CD8-positive, alpha-beta memory T cell (primary cell): ENCODE results near the gene RPL10. TPM values are rescaled to one million over a fixed set of nuclear protein-coding genes. Genes with fewer than 3 reads are reported as not detected.

Experiments
- CTCF ChIA-PET: fragments of 350-600 bp; sonication (Branson Sonifier 250); formaldehyde crosslinking; loops from one replicate; lab custom pipeline; 2021; ENCODE audit warnings: antibody characterized with exemption; lab: Charles Lee
- POLR2A ChIA-PET: fragments of 350-600 bp; sonication (Branson Sonifier 250); formaldehyde crosslinking; loops from one replicate; lab custom pipeline; 2021; ENCODE audit warnings: antibody characterized with exemption; lab: Charles Lee
- DNase-seq, 5 donors: peaks; one replicate each; pipeline versions ENCODE4 v3.0.0 to v3.0.0-alpha.2; 2020 to 2022; ENCODE audit warnings: mixed read lengths in 1 of 5
- H3K27ac ChIP-seq: one replicate; pipeline ENCODE4 v1.7.0; 2013; ENCODE audit warnings: low read depth, mild to moderate bottlenecking, low read length, moderate library complexity
- H3K27me3 ChIP-seq: 2 replicates; pipeline ENCODE4 v1.7.0; 2013; ENCODE audit warnings: low read length, mild to moderate bottlenecking; ENCODE audit not compliant: insufficient read depth, poor library complexity, severe bottlenecking
- H3K36me3 ChIP-seq: 2 replicates; pipeline ENCODE4 v1.7.0; 2013; ENCODE audit warnings: mild to moderate bottlenecking, low read length, moderate library complexity; ENCODE audit not compliant: insufficient read depth
- H3K4me1 ChIP-seq: 2 replicates; pipeline ENCODE4 v1.7.0; 2013; ENCODE audit warnings: mild to moderate bottlenecking, low read length, moderate library complexity; ENCODE audit not compliant: insufficient read depth
- H3K4me3 ChIP-seq: 2 replicates; pipeline ENCODE4 v1.7.0; 2013; ENCODE audit warnings: mild to moderate bottlenecking, low read length
- H3K9me3 ChIP-seq: 2 replicates; pipeline ENCODE4 v1.7.0; 2013; ENCODE audit warnings: mild to moderate bottlenecking, low read length
- H3K27ac Mint-ChIP-seq, 8 donors: one replicate each; pipeline ENCODE4 v1.8.0; 2020 to 2021; ENCODE audit warnings: mixed read lengths in 8 of 8, mild to moderate bottlenecking in 6 of 8, inconsistent platforms in 3 of 8, moderate library complexity in 3 of 8
- H3K27me3 Mint-ChIP-seq, 2 donors: one replicate each; pipeline ENCODE4 v1.8.0; 2020 to 2021; ENCODE audit warnings: mixed read lengths in 2 of 2, mild to moderate bottlenecking in 1 of 2, moderate library complexity in 1 of 2
- H3K36me3 Mint-ChIP-seq, 3 donors: one replicate each; pipeline ENCODE4 v1.8.0; 2020 to 2021; ENCODE audit warnings: mixed read lengths in 3 of 3, inconsistent platforms in 1 of 3, mild to moderate bottlenecking in 1 of 3
- H3K4me1 Mint-ChIP-seq, 3 donors: one replicate each; pipeline ENCODE4 v1.8.0; 2020 to 2021; ENCODE audit warnings: mixed read lengths in 3 of 3, inconsistent platforms in 1 of 3, mild to moderate bottlenecking in 1 of 3
- H3K4me3 Mint-ChIP-seq, 7 donors: one replicate each; pipeline ENCODE4 v1.8.0; 2020 to 2021; ENCODE audit warnings: mixed read lengths in 7 of 7, mild to moderate bottlenecking in 6 of 7, moderate library complexity in 4 of 7, inconsistent platforms in 2 of 7
- H3K9me3 Mint-ChIP-seq, 5 donors: one replicate each; pipeline ENCODE4 v1.8.0; 2020 to 2022; ENCODE audit warnings: mixed read lengths in 5 of 5, mild to moderate bottlenecking in 3 of 5, moderate library complexity in 2 of 5, inconsistent platforms in 1 of 5
- polyA plus RNA-seq: library from polyadenylated mRNA; unstranded; fragments of 300-500 nt; fragmentation: Illumina TruSeq; gene quantifications from one replicate; pipeline ENCODE4 v1.2.3, GENCODE V29; 2021
- total RNA-seq, 2 experiments: library from RNA; stranded (reverse); gene quantifications; one replicate each; pipeline ENCODE4 v1.2.3, GENCODE V29; 2021

RPL10 gene
- total and polyA plus RNA-seq, 3 experiments from 2014 or later, result 3,198 to 4,855 (median 3,218) TPM

- Mint-ChIP-seq H3K36me3 (peaks cover 3 to 79% (median 5%) of the 10 kb centered on the region in 3 donors), H3K4me1 (peaks cover 28 to 59% (median 47%) of the 10 kb centered on the region in 3 donors), H3K27ac (peak overlapping the region in 3 of 8 donors; percentile 56 to 89 (median 86)), H3K4me3 (peak overlapping the region in 4 of 7 donors; percentile 3 to 39 (median 22)), H3K9me3 (no peaks in the 10 kb centered on the region), H3K27me3 (peaks cover 0 to 5% of the 10 kb centered on the region in 2 donors)
- H3K4me1 ChIP-seq, result peaks cover 66% of the 10 kb centered on the region
- no peaks in the 10 kb centered on the region for H3K9me3 ChIP-seq
- no peaks in the 10 kb centered on the region for H3K27me3 ChIP-seq
- no peak for DNase-seq
- ChIA-PET POLR2A (interaction anchor here (1.3 kb wide), 1 partner anchor 10 kb away, joined by 5 read pairs; no protein-coding TSS in a partner anchor), CTCF (no interaction called here)
- H3K36me3 ChIP-seq, result peaks cover 54% of the 10 kb centered on the region
- H3K27ac ChIP-seq, result no peak overlapping the region
- no peak overlapping the region for H3K4me3 ChIP-seq
Observed at GRCh38 chrX:154356596-154356995, 41.6 kb upstream of the RPL10 start.

GRCh38 chrX:154357205-154357604 lies 41.0 kb upstream of the RPL10 start:
- DNase-seq, result no peak
- Histone ChIP-seq H3K9me3 (no peaks in the 10 kb centered on the region), H3K4me1 (peaks cover 65% of the 10 kb centered on the region), H3K36me3 (peaks cover 60% of the 10 kb centered on the region), H3K4me3 (no peak overlapping the region), H3K27me3 (no peaks in the 10 kb centered on the region), H3K27ac (no peak overlapping the region)
- Mint-ChIP-seq H3K36me3 (peaks cover 3 to 79% (median 5%) of the 10 kb centered on the region in 3 donors), H3K4me3 (peak overlapping the region in 3 of 7 donors; percentile 18 to 49 (median 19)), H3K27me3 (peaks cover 0 to 5% of the 10 kb centered on the region in 2 donors), H3K4me1 (peaks cover 22 to 52% (median 41%) of the 10 kb centered on the region in 3 donors), H3K9me3 (no peaks in the 10 kb centered on the region), H3K27ac (peak overlapping the region in 4 of 8 donors; percentile 57 to 92 (median 84))
- ChIA-PET POLR2A (interaction anchor here (1.3 to 1.4 kb wide), 2 partner anchors 9 to 13 kb away, joined by 3 to 5 read pairs; no protein-coding TSS in a partner anchor), CTCF (no interaction called here)

- POLR2A ChIA-PET, result interaction anchor here (1.4 to 1.6 kb wide), 2 partner anchors 11 to 13 kb away, joined by 3 to 4 read pairs; no protein-coding TSS in a partner anchor
Observed at GRCh38 chrX:154358011-154358410, 40.2 kb upstream of the RPL10 start.

GRCh38 chrX:154358829-154359228 lies 39.3 kb upstream of the RPL10 start:
- peaks cover 49% of the 10 kb centered on the region for H3K4me1 ChIP-seq
- H3K4me1 Mint-ChIP-seq, result peaks cover 17 to 43% (median 36%) of the 10 kb centered on the region in 3 donors
- H3K9me3 Mint-ChIP-seq, result no peaks in the 10 kb centered on the region
- CTCF ChIA-PET, result no interaction called here
- H3K4me3 ChIP-seq, result no peak overlapping the region
- H3K4me3 Mint-ChIP-seq, result peak overlapping the region in 1 of 7 donors; percentile 47
- H3K27me3 ChIP-seq, result no peaks in the 10 kb centered on the region
- H3K36me3 ChIP-seq, result peaks cover 60% of the 10 kb centered on the region
- no peak overlapping the region for H3K27ac ChIP-seq
- H3K36me3 Mint-ChIP-seq, result peaks cover 3 to 70% (median 7%) of the 10 kb centered on the region in 3 donors
- peak overlapping the region; percentile 34 to 92 (median 70) for H3K27ac Mint-ChIP-seq
- DNase-seq, result no peak
- POLR2A ChIA-PET, result interaction anchor here (1.6 kb wide), 1 partner anchor 12 kb away, joined by 4 read pairs; no protein-coding TSS in a partner anchor
- H3K9me3 ChIP-seq, result no peaks in the 10 kb centered on the region
- H3K27me3 Mint-ChIP-seq, result peaks cover 0 to 8% of the 10 kb centered on the region in 2 donors

More at GRCh38 chrX:154358011-154358410, 40.2 kb upstream of the RPL10 start:
- Histone ChIP-seq H3K27ac (no peak overlapping the region), H3K4me3 (no peak overlapping the region), H3K9me3 (no peaks in the 10 kb centered on the region), H3K36me3 (peaks cover 65% of the 10 kb centered on the region), H3K27me3 (no peaks in the 10 kb centered on the region), H3K4me1 (peaks cover 57% of the 10 kb centered on the region)
- Mint-ChIP-seq H3K27me3 (peaks cover 0 to 8% of the 10 kb centered on the region in 2 donors), H3K4me3 (peak overlapping the region in 1 of 7 donors; percentile 20), H3K9me3 (no peaks in the 10 kb centered on the region), H3K27ac (peak overlapping the region in 5 of 8 donors; percentile 72 to 92 (median 88)), H3K4me1 (peaks cover 21 to 48% (median 39%) of the 10 kb centered on the region in 3 donors), H3K36me3 (peaks cover 3 to 75% (median 7%) of the 10 kb centered on the region in 3 donors)
- CTCF ChIA-PET, result no interaction called here
- no peak for DNase-seq

- ChIA-PET POLR2A (interaction anchor here (1.6 kb wide), 1 partner anchor 12 kb away, joined by 4 read pairs; no protein-coding TSS in a partner anchor), CTCF (no interaction called here)
- no peak for DNase-seq
- H3K4me3 ChIP-seq, result no peak overlapping the region
- H3K4me1 ChIP-seq, result peaks cover 45% of the 10 kb centered on the region
- Mint-ChIP-seq H3K27me3 (peaks cover 0 to 8% of the 10 kb centered on the region in 2 donors), H3K4me1 (peaks cover 11 to 35% (median 32%) of the 10 kb centered on the region in 3 donors), H3K27ac (peak overlapping the region in 3 of 8 donors; percentile 80 to 92 (median 82)), H3K36me3 (peaks cover 3 to 68% (median 7%) of the 10 kb centered on the region in 3 donors), H3K9me3 (no peaks in the 10 kb centered on the region), H3K4me3 (peak overlapping the region in 1 of 7 donors; percentile 28)
- peaks cover 62% of the 10 kb centered on the region for H3K36me3 ChIP-seq
- no peak overlapping the region for H3K27ac ChIP-seq
- no peaks in the 10 kb centered on the region for H3K27me3 ChIP-seq
- no peaks in the 10 kb centered on the region for H3K9me3 ChIP-seq
Observed at GRCh38 chrX:154359362-154360154, 38.6 kb upstream of the RPL10 start.

- Mint-ChIP-seq H3K9me3 (no peaks in the 10 kb centered on the region), H3K36me3 (peaks cover 6 to 70% (median 7%) of the 10 kb centered on the region in 3 donors), H3K4me3 (peak overlapping the region in 1 of 7 donors; percentile 36), H3K27me3 (peaks cover 0 to 9% of the 10 kb centered on the region in 2 donors), H3K27ac (peak overlapping the region in 7 of 8 donors; percentile 14 to 96 (median 90)), H3K4me1 (peaks cover 11 to 35% (median 35%) of the 10 kb centered on the region in 3 donors)
- peaks cover 39% of the 10 kb centered on the region for H3K4me1 ChIP-seq
- ChIA-PET POLR2A (no interaction called here), CTCF (no interaction called here)
- H3K27me3 ChIP-seq, result no peaks in the 10 kb centered on the region
- no peak overlapping the region for H3K4me3 ChIP-seq
- no peak for DNase-seq
- no peak overlapping the region for H3K27ac ChIP-seq
- H3K9me3 ChIP-seq, result no peaks in the 10 kb centered on the region
- peaks cover 69% of the 10 kb centered on the region for H3K36me3 ChIP-seq
Observed at GRCh38 chrX:154360155-154360713, 37.9 kb upstream of the RPL10 start.

GRCh38 chrX:154362085-154362742 lies 36.0 kb upstream of the RPL10 start:
- H3K27ac Mint-ChIP-seq, result peak overlapping the region in 6 of 8 donors; percentile 46 to 96 (median 75)
- peak overlapping the region in 1 of 7 donors; percentile 76 for H3K4me3 Mint-ChIP-seq
- Histone ChIP-seq H3K4me3 (no peak overlapping the region), H3K9me3 (no peaks in the 10 kb centered on the region), H3K36me3 (peaks cover 81% of the 10 kb centered on the region), H3K27me3 (no peaks in the 10 kb centered on the region), H3K4me1 (peaks cover 45% of the 10 kb centered on the region), H3K27ac (no peak overlapping the region)
- peaks cover 6 to 71% (median 10%) of the 10 kb centered on the region in 3 donors for H3K36me3 Mint-ChIP-seq
- peaks cover 0 to 9% of the 10 kb centered on the region in 2 donors for H3K27me3 Mint-ChIP-seq
- ChIA-PET POLR2A (interaction anchor here (0.6 to 1.5 kb wide), 2 partner anchors 8 to 9 kb away, joined by 3 to 5 read pairs; no protein-coding TSS in a partner anchor), CTCF (interaction anchor here (1.5 to 3.2 kb wide), 2 partner anchors 9 to 11 kb away, joined by 3 to 10 read pairs; partner anchors contain the start of gene FLNA)
- no peaks in the 10 kb centered on the region for H3K9me3 Mint-ChIP-seq
- H3K4me1 Mint-ChIP-seq, result peaks cover 16 to 32% (median 31%) of the 10 kb centered on the region in 3 donors
- DNase-seq, result peak in 1 of 5 donors; percentile 0
